Heart left ventricle (tissue), 13 donors: Measurements from ENCODE around the gene ADCY5.

Experiments used
- CTCF ChIP-seq, 12 donors: fragments of 200-600 bp; sonication (generic) in 4 of 12; IDR thresholded peaks; one replicate each; pipeline versions ENCODE4 v1.5.0 to v1.8.0; 2018 to 2022; ENCODE audit warnings: antibody characterized with exemption in 12 of 12, mild to moderate bottlenecking in 5 of 12
- POLR2A ChIP-seq, 2 donors: fragments of 450-650 bp; IDR thresholded peaks; one replicate each; pipeline ENCODE4 v1.6.1; 2017; ENCODE audit warnings: antibody characterized with exemption in 2 of 2, mild to moderate bottlenecking in 2 of 2, moderate library complexity in 2 of 2
- donor health status: ischemic (EF 13 %, LVEDD 7.1; RV severe dilation, severe dysfunction).
- donor health status: DM: no; HTN: yes; CAD: no.
- donor health status: DM: no; HTN: no; CAD: no.
- donor health status: ischemic (EF 25% LVEDD 6.9; RV normal size, moderate dysfunction).
- donor health status: ischemic (EF 25% LVEDD 5.7; RV mildly dilated, moderate dysfunction).
- donor health status: ischemic (EF 35%, LVEDD 5.7; RV mildly dilated, moderate dysfunction).
- donor health status: nonischemic (EF 11% LVEDD 7.7; RV severe dilation, severe dysfunction).
- donor health status: DM: yes; HTN: yes; CAD: no.
- donor health status: PGD.
- donor health status: ischemic (EF 29% LVEDD 5.4; RV normal size, mild dysfunction).
- donor health status: nonischemic (EF 23%, LVEDD 6.1; RV moderate dilation, normal function).

DNA sequence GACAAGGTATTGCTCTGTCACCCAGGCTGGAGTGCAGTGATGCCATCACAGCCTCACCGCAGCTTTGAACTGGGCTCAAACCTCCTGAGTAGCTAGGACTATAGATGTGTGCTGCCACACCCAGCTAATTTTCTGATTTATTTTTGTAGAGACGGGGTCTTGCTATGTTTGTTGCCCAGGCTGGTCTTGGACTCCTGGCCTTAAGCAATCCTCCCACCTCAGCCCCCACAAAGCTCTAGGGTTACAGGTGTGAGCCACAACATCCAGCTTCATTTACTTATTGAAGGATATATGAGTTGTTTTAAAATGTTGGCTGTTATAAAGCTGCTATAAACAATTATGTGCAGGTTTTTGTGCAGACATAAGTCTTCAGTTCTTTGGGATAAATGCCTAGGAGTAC is 184.9 kb downstream of the ADCY5 start:
- TF ChIP-seq CTCF (IDR thresholded peaks at IDR 0.05) (no peak), POLR2A (IDR thresholded peaks at IDR 0.05) (no peak)
